WTC11 (cell line): ENCODE results near the gene ADCY5. TPM values are rescaled to one million over a fixed set of nuclear protein-coding genes. Genes with fewer than 3 reads are reported as not detected.

Source experiments
- ATAC-seq: fragments of 200-7000 bp; cut with Tn5 transposase; 2 replicates; pipeline ENCODE4 v1.10.0; 2021; ENCODE audit warnings: mild to moderate bottlenecking, moderate library complexity
- CTCF ChIA-PET: fragments of 300-600 bp; sonication (Branson Sonifier 250); formaldehyde crosslinking; loops from one replicate; lab custom pipeline; 2021; ENCODE audit warnings: antibody characterized with exemption; lab: Charles Lee
- POLR2A ChIA-PET: fragments of 350-600 bp; sonication (Branson Sonifier 250); formaldehyde crosslinking; loops from one replicate; lab custom pipeline; 2021; ENCODE audit warnings: antibody characterized with exemption; lab: Charles Lee
- DNase-seq: peaks from one replicate; pipeline ENCODE4 v3.0.0; 2021; ENCODE audit warnings: low spot score
- H3K27ac Mint-ChIP-seq: 2 replicates; pipeline ENCODE4 v1.8.0; 2021; ENCODE audit warnings: mixed read lengths
- H3K27me3 Mint-ChIP-seq: 2 replicates; pipeline ENCODE4 v1.8.0; 2021; ENCODE audit warnings: low read depth, mild to moderate bottlenecking, moderate library complexity, mixed read lengths
- H3K36me3 Mint-ChIP-seq: 2 replicates; pipeline ENCODE4 v1.8.0; 2021; ENCODE audit warnings: mixed read lengths
- H3K4me1 Mint-ChIP-seq: 2 replicates; pipeline ENCODE4 v1.8.0; 2022; ENCODE audit warnings: mixed read lengths
- H3K4me3 Mint-ChIP-seq: 2 replicates; pipeline ENCODE4 v1.8.0; 2021; ENCODE audit warnings: mild to moderate bottlenecking, moderate library complexity, mixed read lengths
- H3K9me3 Mint-ChIP-seq: 2 replicates; pipeline ENCODE4 v1.8.0; 2021; ENCODE audit warnings: mixed read lengths
- ELF4 ChIP-seq: sonication (generic); formaldehyde crosslinking; IDR thresholded peaks from 2 replicates; pipeline ENCODE4 v1.8.1; 2022; ENCODE audit warnings: low read depth, mild to moderate bottlenecking, moderate library complexity, missing genetic modification reagents
- EMX1 ChIP-seq: fragments of 250-450 bp; sonication (Bioruptor Pico); IDR thresholded peaks from 2 replicates; pipeline ENCODE4 v1.8.0; 2021; ENCODE audit warnings: mild to moderate bottlenecking
- ESRRA ChIP-seq: sonication (generic); formaldehyde crosslinking; IDR thresholded peaks from 2 replicates; pipeline ENCODE4 v1.8.1; 2022; ENCODE audit warnings: mild to moderate bottlenecking, missing genetic modification reagents, borderline replicate concordance
- GABPB1 ChIP-seq: sonication (generic); formaldehyde crosslinking; IDR thresholded peaks from 2 replicates; pipeline ENCODE4 v1.8.1; 2023; ENCODE audit warnings: mild to moderate bottlenecking, missing genetic modification reagents
- HMGA2 ChIP-seq: fragments of 250-450 bp; sonication (Bioruptor Pico); IDR thresholded peaks from 2 replicates; pipeline ENCODE4 v1.4.0; 2021; ENCODE audit warnings: mild to moderate bottlenecking, moderate library complexity
- KAT7 ChIP-seq: sonication (generic); formaldehyde crosslinking; IDR thresholded peaks from 2 replicates; pipeline ENCODE4 v1.8.1; 2023; ENCODE audit warnings: missing genetic modification reagents, mild to moderate bottlenecking, borderline replicate concordance
- MLX ChIP-seq: sonication (generic); formaldehyde crosslinking; IDR thresholded peaks from 2 replicates; pipeline ENCODE4 v1.8.1; 2023; ENCODE audit warnings: mild to moderate bottlenecking, missing genetic modification reagents, moderate library complexity
- MYBL2 ChIP-seq: sonication (generic); formaldehyde crosslinking; IDR thresholded peaks from 2 replicates; pipeline ENCODE4 v1.8.1; 2023; ENCODE audit warnings: mild to moderate bottlenecking, moderate library complexity, missing genetic modification reagents
- NFE2L1 ChIP-seq: sonication (generic); formaldehyde crosslinking; IDR thresholded peaks from 2 replicates; pipeline ENCODE4 v1.8.1; 2023; ENCODE audit warnings: missing genetic modification reagents
- PRDM15 ChIP-seq: sonication (generic); formaldehyde crosslinking; IDR thresholded peaks from 2 replicates; pipeline ENCODE4 v1.8.0; 2022; ENCODE audit warnings: missing genetic modification reagents
- RORB ChIP-seq: fragments of 250-450 bp; sonication (Bioruptor Pico); IDR thresholded peaks from 2 replicates; pipeline ENCODE4 v1.9.0; 2021; ENCODE audit warnings: mild to moderate bottlenecking
- TCF7 ChIP-seq: sonication (generic); formaldehyde crosslinking; IDR thresholded peaks from 2 replicates; pipeline ENCODE4 v1.8.0; 2022; ENCODE audit warnings: mild to moderate bottlenecking, low read depth, missing genetic modification reagents, moderate library complexity
- ZNF232 ChIP-seq: sonication (generic); formaldehyde crosslinking; IDR thresholded peaks from 2 replicates; pipeline ENCODE4 v1.8.0; 2022; ENCODE audit warnings: mild to moderate bottlenecking, missing genetic modification reagents
- ZNF416 ChIP-seq: fragments of 250-450 bp; sonication (Bioruptor Pico); IDR thresholded peaks from 2 replicates; pipeline ENCODE4 v1.9.0; 2021; ENCODE audit warnings: mild to moderate bottlenecking, inconsistent platforms
- ZNF423 ChIP-seq: fragments of 250-450 bp; sonication (Bioruptor Pico); IDR thresholded peaks from 2 replicates; pipeline ENCODE4 v2.1.2; 2022; ENCODE audit warnings: mild to moderate bottlenecking, moderate library complexity
- ZNF532 ChIP-seq: fragments of 250-450 bp; sonication (Bioruptor Pico); IDR thresholded peaks from 2 replicates; pipeline ENCODE4 v1.9.0; 2021; ENCODE audit warnings: mild to moderate bottlenecking, borderline replicate concordance
- ZNF671 ChIP-seq: fragments of 250-450 bp; sonication (Bioruptor Pico); IDR thresholded peaks from 2 replicates; pipeline ENCODE4 v1.8.0; 2021; ENCODE audit warnings: mild to moderate bottlenecking
- ZSCAN18 ChIP-seq: fragments of 250-450 bp; sonication (Bioruptor Pico); IDR thresholded peaks from 2 replicates; pipeline ENCODE4 v2.1.2; 2022; ENCODE audit warnings: mild to moderate bottlenecking, moderate library complexity
- total RNA-seq: library from RNA; stranded (reverse); gene quantifications from 3 replicates; pipeline ENCODE4 v1.2.3, GENCODE V29; 2021
- TF ChIP-seq, protein P1 (sequence below): sonication (generic); formaldehyde crosslinking; IDR thresholded peaks from 2 replicates; pipeline ENCODE4 v1.8.1; 2022; ENCODE audit warnings: low read depth, missing genetic modification reagents, borderline replicate concordance

The ADCY5 gene
- total RNA-seq, 1 experiment from 2014 or later: 23.5 TPM

GRCh38 chr3:123289391-123290106 is 159.3 kb downstream of the ADCY5 start:
- no peak overlapping the region for H3K4me3 Mint-ChIP-seq
- POLR2A ChIA-PET: no interaction called here
- no peak for TF ChIP-seq ZNF232 (CRISPR knock-in tag)
- TF ChIP-seq PRDM15 (CRISPR knock-in tag): no peak
- TF ChIP-seq, protein P1, sequence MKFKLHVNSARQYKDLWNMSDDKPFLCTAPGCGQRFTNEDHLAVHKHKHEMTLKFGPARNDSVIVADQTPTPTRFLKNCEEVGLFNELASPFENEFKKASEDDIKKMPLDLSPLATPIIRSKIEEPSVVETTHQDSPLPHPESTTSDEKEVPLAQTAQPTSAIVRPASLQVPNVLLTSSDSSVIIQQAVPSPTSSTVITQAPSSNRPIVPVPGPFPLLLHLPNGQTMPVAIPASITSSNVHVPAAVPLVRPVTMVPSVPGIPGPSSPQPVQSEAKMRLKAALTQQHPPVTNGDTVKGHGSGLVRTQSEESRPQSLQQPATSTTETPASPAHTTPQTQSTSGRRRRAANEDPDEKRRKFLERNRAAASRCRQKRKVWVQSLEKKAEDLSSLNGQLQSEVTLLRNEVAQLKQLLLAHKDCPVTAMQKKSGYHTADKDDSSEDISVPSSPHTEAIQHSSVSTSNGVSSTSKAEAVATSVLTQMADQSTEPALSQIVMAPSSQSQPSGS (CRISPR knock-in tag): no peak
- TF ChIP-seq ESRRA (CRISPR knock-in tag): no peak
- no peak for TF ChIP-seq ZNF416 (CRISPR knock-in tag)
- no peak for TF ChIP-seq NFE2L1 (CRISPR knock-in tag)
- TF ChIP-seq ZNF423 (CRISPR knock-in tag): no peak
- TF ChIP-seq ELF4 (CRISPR knock-in tag): no peak
- no peak for TF ChIP-seq GABPB1
- TF ChIP-seq MYBL2 (CRISPR knock-in tag): no peak
- no peak for TF ChIP-seq MLX (CRISPR knock-in tag)
- no peak for TF ChIP-seq ZNF671
- no peak for TF ChIP-seq TCF7
- TF ChIP-seq HMGA2 (CRISPR knock-in tag): no peak
- no peak for TF ChIP-seq KAT7 (CRISPR knock-in tag)
- no peak for TF ChIP-seq RORB (CRISPR knock-in tag)
- TF ChIP-seq EMX1: no peak
- TF ChIP-seq, all 79 proteins: peak for 0
- ATAC-seq: no peak
- no peaks in the 10 kb centered on the region for H3K27me3 Mint-ChIP-seq
- H3K36me3 Mint-ChIP-seq: peaks cover 62% of the 10 kb centered on the region
- H3K4me1 Mint-ChIP-seq: no peaks in the 10 kb centered on the region
- CTCF ChIA-PET: interaction anchor here (0.6 kb wide), 1 partner anchor 88 kb away, joined by 3 read pairs; no protein-coding TSS in a partner anchor
- no peak overlapping the region for H3K27ac Mint-ChIP-seq
- DNase-seq: no peak
- H3K9me3 Mint-ChIP-seq: 0 out of 2 replicates have a peak, but pooled peaks cover 4% of the 10 kb centered on the region

DNA sequence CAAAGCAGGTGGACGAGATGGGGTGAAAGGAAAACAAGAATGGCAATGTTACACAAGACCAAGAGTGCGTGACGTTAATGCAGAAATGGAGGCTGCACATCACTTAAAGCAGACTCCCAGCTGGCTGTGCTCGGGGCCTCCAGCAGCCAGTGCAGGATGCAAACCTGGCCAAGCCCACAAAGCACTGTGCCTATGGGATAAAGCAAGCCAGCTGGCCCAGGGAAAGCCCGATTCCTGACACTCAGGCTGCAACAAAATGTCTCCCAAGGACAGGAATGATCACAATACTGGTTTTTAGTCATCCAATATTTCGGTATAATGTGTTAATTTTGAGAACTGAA is 161.0 kb downstream of the ADCY5 start:
- CTCF ChIA-PET: interaction anchor here (0.9 to 1.2 kb wide), 2 partner anchors 9 to 27 kb away, joined by 4 to 5 read pairs; no protein-coding TSS in a partner anchor
- Mint-ChIP-seq H3K4me1 (no peaks in the 10 kb centered on the region), H3K27me3 (no peaks in the 10 kb centered on the region), H3K36me3 (peaks cover 47% of the 10 kb centered on the region), H3K4me3 (no peak overlapping the region), H3K27ac (no peak overlapping the region), H3K9me3 (no peaks in the 10 kb centered on the region)
- POLR2A ChIA-PET: no interaction called here
- DNase-seq: no peak
- no peak for ATAC-seq
- TF ChIP-seq ZNF532 (CRISPR knock-in tag) (no peak), ZSCAN18 (CRISPR knock-in tag) (no peak), ZNF232 (CRISPR knock-in tag) (no peak), PRDM15 (CRISPR knock-in tag) (no peak)
